Fibroblast of lung (primary cell): ENCODE measurements around the gene TMEM131L. TPM values are rescaled to one million over a fixed set of nuclear protein-coding genes. Genes with fewer than 3 reads are reported as not detected.

ENCODE experiments used
- DNase-seq, 2 donors: peaks; one replicate each; pipeline versions ENCODE4 v3.0.0 to v3.0.0-alpha.2; 2010; ENCODE audit warnings: low read depth in 2 of 2
- H2AFZ ChIP-seq: 2 replicates; pipeline ENCODE4 v1.5.1; 2012; ENCODE audit warnings: low read length, control low read depth, inconsistent platforms
- H3K27ac ChIP-seq: 2 replicates; pipeline ENCODE4 v1.5.1; 2011; ENCODE audit warnings: low read length, control low read depth; ENCODE audit not compliant: insufficient read depth
- H3K27me3 ChIP-seq: 2 replicates; pipeline ENCODE4 v1.5.1; 2011; ENCODE audit warnings: mild to moderate bottlenecking, low read length; ENCODE audit not compliant: control insufficient read depth, insufficient read depth
- H3K36me3 ChIP-seq: 2 replicates; pipeline ENCODE4 v1.5.1; 2011; ENCODE audit warnings: low read length; ENCODE audit not compliant: control insufficient read depth, insufficient read depth
- H3K4me1 ChIP-seq: 2 replicates; pipeline ENCODE4 v1.5.1; 2011; ENCODE audit warnings: low read length; ENCODE audit not compliant: control insufficient read depth, insufficient read depth; ENCODE audit errors: extremely low read depth
- H3K4me2 ChIP-seq: 2 replicates; pipeline ENCODE4 v1.5.1; 2011; ENCODE audit warnings: low read length, control low read depth; ENCODE audit not compliant: insufficient read depth; ENCODE audit errors: extremely low read depth
- H3K4me3 ChIP-seq, 4 experiments: fragments of 200-600 bp in 1 of 4; sonication (generic) in 1 of 4; replicated peaks in 1 of 4; 2 replicates each; pipeline ENCODE4 v1.5.1; 2011 to 2016; ENCODE audit warnings: low read length in 4 of 4, low read depth in 3 of 4, mild to moderate bottlenecking in 3 of 4, control low read depth in 2 of 4, inconsistent platforms in 1 of 4, mixed read lengths in 1 of 4; ENCODE audit not compliant: insufficient read depth in 1 of 4; ENCODE audit errors: control extremely low read depth in 1 of 4
- H3K79me2 ChIP-seq: 2 replicates; pipeline ENCODE4 v1.5.1; 2012; ENCODE audit warnings: mild to moderate bottlenecking, low read length, inconsistent platforms; ENCODE audit not compliant: control insufficient read depth, insufficient read depth
- H3K9ac ChIP-seq: 2 replicates; pipeline ENCODE4 v1.5.1; 2011; ENCODE audit warnings: mild to moderate bottlenecking, low read length, control low read depth; ENCODE audit not compliant: insufficient read depth
- H3K9me3 ChIP-seq: 2 replicates; pipeline ENCODE4 v1.5.1; 2012; ENCODE audit warnings: low read depth, low read length; ENCODE audit not compliant: control insufficient read depth, insufficient read depth
- H4K20me1 ChIP-seq: 2 replicates; pipeline ENCODE4 v1.5.1; 2011; ENCODE audit warnings: low read length; ENCODE audit not compliant: control insufficient read depth, insufficient read depth; ENCODE audit errors: extremely low read depth
- EZH2 ChIP-seq: IDR thresholded peaks from 2 replicates; pipeline ENCODE4 v1.5.1; 2012; ENCODE audit warnings: low read length, control low read depth, mild to moderate bottlenecking; ENCODE audit errors: missing control alignments
- polyA plus RNA-seq, 2 donors: library from polyadenylated mRNA; depleted of rRNA in 1 of 2; stranded (reverse) in 1 of 2; unstranded in 1 of 2; fragments of >200 nt; gene quantifications; 2 replicates each; pipeline ENCODE4 v1.2.1, GENCODE V29; 2011 to 2012; ENCODE audit warnings: missing spikeins in 1 of 2
- total RNA-seq: library from RNA; depleted of rRNA; stranded (reverse); fragments of >200 nt; gene quantifications from 2 replicates; pipeline ENCODE4 v1.2.1, GENCODE V29; 2014
- TF ChIP-seq, protein P1 (sequence below), 2 donors: IDR thresholded peaks in 1 of 2; conservative IDR thresholded peaks in 1 of 2; 1 replicate in 1 of 2; 2 replicates in 1 of 2; pipeline ENCODE4 v1.5.1; 2011 to 2012; ENCODE audit warnings: low read length in 2 of 2, control low read depth in 1 of 2, inconsistent platforms in 1 of 2, low read depth in 1 of 2, mild to moderate bottlenecking in 1 of 2

TMEM131L gene
- total and polyA plus RNA-seq, 2 donors (not counting 1 experiment from before 2014, with no cell fraction given): 7.7 to 15.0 TPM

DNA sequence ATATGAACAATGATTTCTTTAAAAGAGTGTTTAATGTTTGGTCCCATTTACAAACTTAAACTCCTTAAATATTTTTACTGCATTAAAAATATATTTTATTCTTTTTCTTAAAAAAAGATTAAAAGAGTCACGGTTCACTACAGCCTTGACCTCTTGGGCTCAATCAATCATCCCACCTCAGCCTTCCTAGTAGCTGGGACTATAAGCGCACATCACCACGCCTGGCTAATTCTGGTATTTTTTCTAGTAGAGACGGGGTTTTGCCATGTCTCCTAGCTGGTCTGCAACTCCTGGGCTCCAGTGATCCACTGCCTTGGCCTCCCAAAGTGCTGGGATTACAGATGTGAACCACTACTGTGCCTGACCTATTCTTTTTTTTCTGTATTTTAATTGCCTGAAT, 113.2 kb downstream of the TMEM131L start:
- no peak overlapping the region for H3K9ac ChIP-seq
- H3K27me3 ChIP-seq: no peaks in the 10 kb centered on the region
- TF ChIP-seq, protein P1, sequence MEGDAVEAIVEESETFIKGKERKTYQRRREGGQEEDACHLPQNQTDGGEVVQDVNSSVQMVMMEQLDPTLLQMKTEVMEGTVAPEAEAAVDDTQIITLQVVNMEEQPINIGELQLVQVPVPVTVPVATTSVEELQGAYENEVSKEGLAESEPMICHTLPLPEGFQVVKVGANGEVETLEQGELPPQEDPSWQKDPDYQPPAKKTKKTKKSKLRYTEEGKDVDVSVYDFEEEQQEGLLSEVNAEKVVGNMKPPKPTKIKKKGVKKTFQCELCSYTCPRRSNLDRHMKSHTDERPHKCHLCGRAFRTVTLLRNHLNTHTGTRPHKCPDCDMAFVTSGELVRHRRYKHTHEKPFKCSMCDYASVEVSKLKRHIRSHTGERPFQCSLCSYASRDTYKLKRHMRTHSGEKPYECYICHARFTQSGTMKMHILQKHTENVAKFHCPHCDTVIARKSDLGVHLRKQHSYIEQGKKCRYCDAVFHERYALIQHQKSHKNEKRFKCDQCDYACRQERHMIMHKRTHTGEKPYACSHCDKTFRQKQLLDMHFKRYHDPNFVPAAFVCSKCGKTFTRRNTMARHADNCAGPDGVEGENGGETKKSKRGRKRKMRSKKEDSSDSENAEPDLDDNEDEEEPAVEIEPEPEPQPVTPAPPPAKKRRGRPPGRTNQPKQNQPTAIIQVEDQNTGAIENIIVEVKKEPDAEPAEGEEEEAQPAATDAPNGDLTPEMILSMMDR (conservative IDR thresholded peaks at IDR 0.05 in 1 of 2, IDR thresholded peaks at IDR 0.05 in 1 of 2; ENCODE audit: low read depth in 1 of 2, low read length in 2 of 2): no peak
- TF ChIP-seq EZH2: no peak
- no peaks in the 10 kb centered on the region for H3K36me3 ChIP-seq
- H3K79me2 ChIP-seq: no peaks in the 10 kb centered on the region
- no peak overlapping the region for H2AFZ ChIP-seq
- no peak overlapping the region for H3K4me2 ChIP-seq
- H3K27ac ChIP-seq: no peak overlapping the region
- no peak overlapping the region for H3K4me3 ChIP-seq
- H3K4me1 ChIP-seq: no peaks in the 10 kb centered on the region
- H4K20me1 ChIP-seq: no peaks in the 10 kb centered on the region
- H3K9me3 ChIP-seq: no peaks in the 10 kb centered on the region
- DNase-seq: no peak

DNA sequence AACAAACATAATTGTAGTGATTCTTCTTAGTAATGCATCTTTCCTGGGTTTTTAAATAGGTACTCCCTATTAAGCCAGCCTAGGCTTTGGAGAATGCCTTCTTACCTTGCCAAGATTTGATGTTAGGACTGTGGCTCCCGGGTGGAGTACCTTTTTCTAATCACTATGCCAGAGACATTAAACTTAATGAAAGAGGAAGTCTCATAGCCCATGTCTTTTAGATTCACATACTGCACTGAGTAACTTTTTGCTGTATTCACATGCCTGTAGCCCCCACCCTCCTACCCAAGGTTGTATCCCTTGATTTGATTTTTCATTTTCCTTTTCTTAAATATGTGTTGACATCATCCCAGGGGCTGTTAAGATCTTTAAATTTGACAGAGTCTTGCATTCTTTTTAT, 113.7 kb downstream of the TMEM131L start:
- Histone ChIP-seq H4K20me1 (no peaks in the 10 kb centered on the region), H3K27ac (no peak overlapping the region), H3K79me2 (no peaks in the 10 kb centered on the region), H2AFZ (no peak overlapping the region), H3K36me3 (no peaks in the 10 kb centered on the region), H3K9me3 (no peaks in the 10 kb centered on the region), H3K27me3 (no peaks in the 10 kb centered on the region), H3K4me2 (no peak overlapping the region), H3K9ac (no peak overlapping the region), H3K4me1 (no peaks in the 10 kb centered on the region), H3K4me3 (no peak overlapping the region)
- TF ChIP-seq, protein P1 (conservative IDR thresholded peaks at IDR 0.05 in 1 of 2, IDR thresholded peaks at IDR 0.05 in 1 of 2; ENCODE audit: low read depth in 1 of 2, low read length in 2 of 2): no peak
- TF ChIP-seq EZH2: no peak
- no peak for DNase-seq

DNA sequence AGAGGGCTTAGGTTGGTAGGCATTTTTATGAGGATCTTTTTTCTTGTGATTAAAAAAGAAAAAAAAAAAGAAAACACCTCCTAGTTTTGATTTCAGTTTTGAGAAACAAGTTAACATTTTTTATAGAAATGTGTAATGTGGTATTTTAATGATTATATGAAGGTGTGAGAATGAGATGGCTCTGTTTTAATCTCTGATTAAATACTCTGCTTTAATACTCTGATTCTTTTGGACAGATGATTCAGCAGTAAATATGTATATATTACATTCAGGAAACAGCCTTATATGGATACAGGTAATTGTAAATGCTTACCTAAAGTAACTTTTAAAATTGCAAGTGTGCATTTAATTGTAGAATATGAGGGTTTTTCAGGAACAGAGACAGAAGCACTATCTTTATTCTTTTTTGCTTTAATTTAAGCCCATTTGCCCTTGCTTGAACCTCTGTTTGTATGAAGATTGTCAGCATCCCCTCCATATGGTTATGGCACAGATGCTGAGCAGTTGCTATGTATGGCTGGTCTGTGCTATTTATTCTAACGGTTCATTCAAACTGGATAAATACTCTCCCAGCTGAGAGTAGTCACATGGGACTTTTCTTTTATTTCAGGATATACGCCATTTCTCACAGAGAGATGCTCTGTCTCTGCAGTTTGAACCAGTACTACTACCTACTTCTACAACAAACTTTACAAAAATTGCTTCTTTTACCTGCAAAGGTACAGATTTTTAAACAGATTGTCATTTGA, 117.0 kb downstream of the TMEM131L start:
- Histone ChIP-seq H3K27ac (no peak overlapping the region), H3K9ac (no peak overlapping the region), H3K4me1 (no peaks in the 10 kb centered on the region), H4K20me1 (no peaks in the 10 kb centered on the region), H3K4me2 (no peak overlapping the region), H3K36me3 (no peaks in the 10 kb centered on the region), H3K9me3 (no peaks in the 10 kb centered on the region), H3K4me3 (no peak overlapping the region), H3K79me2 (no peaks in the 10 kb centered on the region), H2AFZ (no peak overlapping the region), H3K27me3 (no peaks in the 10 kb centered on the region)
- DNase-seq: no peak
- TF ChIP-seq, protein P1 (conservative IDR thresholded peaks at IDR 0.05 in 1 of 2, IDR thresholded peaks at IDR 0.05 in 1 of 2; ENCODE audit: low read depth in 1 of 2, low read length in 2 of 2): no peak
- no peak for TF ChIP-seq EZH2
